Activated CD4-positive, alpha-beta T cell treated with anti-CD3 and anti-CD28 coated beads for 36 hours (primary cell): ENCODE measurements around the gene HIVEP2. TPM values are rescaled to one million over a fixed set of nuclear protein-coding genes. Genes with fewer than 3 reads are reported as not detected.

Experiments
- ATAC-seq: fragments of 200-7000 bp; cut with Tn5 transposase; one replicate; pipeline ENCODE4 v1.10.0; 2021; ENCODE audit warnings: mild to moderate bottlenecking, moderate library complexity
- CTCF ChIA-PET: fragments of 350-600 bp; sonication (Branson Sonifier 250); formaldehyde crosslinking; loops from one replicate; lab custom pipeline; 2021; ENCODE audit warnings: antibody characterized with exemption; lab: Charles Lee
- POLR2A ChIA-PET: fragments of 350-600 bp; sonication (Branson Sonifier 250); formaldehyde crosslinking; loops from one replicate; lab custom pipeline; 2021; ENCODE audit warnings: antibody characterized with exemption, inconsistent platforms; lab: Charles Lee
- DNase-seq: peaks from one replicate; pipeline ENCODE4 v3.0.0-alpha.2; 2020
- H3K27ac Mint-ChIP-seq: one replicate; pipeline ENCODE4 v1.8.0; 2021; ENCODE audit warnings: mixed read lengths
- H3K27me3 Mint-ChIP-seq: one replicate; pipeline ENCODE4 v1.8.0; 2021; ENCODE audit warnings: mixed read lengths
- H3K36me3 Mint-ChIP-seq: one replicate; pipeline ENCODE4 v1.8.0; 2021; ENCODE audit warnings: low read depth, mixed read lengths
- H3K4me1 Mint-ChIP-seq: one replicate; pipeline ENCODE4 v1.8.0; 2021; ENCODE audit warnings: mixed read lengths
- H3K4me3 Mint-ChIP-seq: one replicate; pipeline ENCODE4 v1.8.0; 2021; ENCODE audit warnings: mild to moderate bottlenecking, moderate library complexity, mixed read lengths
- H3K9me3 Mint-ChIP-seq: one replicate; pipeline ENCODE4 v1.8.0; 2021; ENCODE audit warnings: low read depth, mixed read lengths
- intact Hi-C, 2 experiments: fragments of 100-400 bp; cut with DNase I in 1 of 2; cut with micrococcal nuclease in 1 of 2; formaldehyde crosslinking; loops; one replicate each; pipeline versions ENCODE4 v1.14.2 to v1.15.1; 2022 to 2024; cut with DNase I, micrococcal nuclease
- total RNA-seq, 2 experiments: library from RNA; stranded (reverse); gene quantifications; one replicate each; pipeline ENCODE4 v1.2.3, GENCODE V29; 2021

HIVEP2 gene
- total RNA-seq, 2 experiments from 2014 or later, result 30.7 to 33.6 TPM

- H3K27me3 Mint-ChIP-seq, result no peaks in the 10 kb centered on the region
- no peaks in the 10 kb centered on the region for H3K9me3 Mint-ChIP-seq
- peaks cover 85% of the 10 kb centered on the region for H3K4me1 Mint-ChIP-seq
- ChIA-PET POLR2A (interaction anchor here (0.6 to 1.2 kb wide), 2 partner anchors 17 to 47 kb away, joined by 3 to 4 read pairs; no protein-coding TSS in a partner anchor), CTCF (interaction anchor here (1.1 to 2.7 kb wide), 7 partner anchors 8 to 146 kb away, joined by 3 to 15 read pairs (median 6); no protein-coding TSS in a partner anchor)
- intact Hi-C loops, result no loop called here
- H3K36me3 Mint-ChIP-seq, result peaks cover 50% of the 10 kb centered on the region
- ATAC-seq, result no peak
- H3K4me3 Mint-ChIP-seq, result no peak overlapping the region
- peak overlapping the region; percentile 71 for H3K27ac Mint-ChIP-seq
- DNase-seq, result no peak
Observed at GRCh38 chr6:142881290-142881689, 63.7 kb downstream of the HIVEP2 start.

DNA sequence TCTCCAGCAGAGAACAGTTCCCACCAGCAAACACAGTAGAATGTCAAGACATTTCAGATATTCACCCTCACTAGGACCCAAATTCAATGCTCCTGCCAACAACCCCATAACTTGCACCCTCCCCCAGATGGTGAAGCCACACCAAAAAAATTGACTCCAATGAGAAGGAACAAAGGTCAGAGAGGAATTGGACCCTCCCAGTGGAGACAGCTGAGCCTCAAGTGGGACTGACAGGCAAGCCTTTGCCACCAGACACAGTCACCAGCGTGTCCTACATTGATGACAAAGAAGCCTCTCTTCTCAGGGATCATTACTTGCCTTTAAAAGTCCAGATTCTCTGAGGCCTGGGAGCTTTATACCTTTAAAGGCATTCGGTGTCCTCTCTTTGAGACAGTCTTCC lies 64.8 kb downstream of the HIVEP2 start:
- no peak for DNase-seq
- Mint-ChIP-seq H3K4me3 (no peak overlapping the region), H3K27ac (peak overlapping the region; percentile 69), H3K4me1 (peaks cover 87% of the 10 kb centered on the region), H3K27me3 (no peaks in the 10 kb centered on the region), H3K36me3 (peaks cover 60% of the 10 kb centered on the region), H3K9me3 (peaks cover 2% of the 10 kb centered on the region)
- POLR2A ChIA-PET, result no interaction called here
- ATAC-seq, result no peak
- CTCF ChIA-PET, result interaction anchor here (0.7 kb wide), 1 partner anchor 33 kb away, joined by 3 read pairs; no protein-coding TSS in a partner anchor
- intact Hi-C loops, result no loop called here

GRCh38 chr6:142879527-142879926 lies 65.4 kb downstream of the HIVEP2 start:
- ChIA-PET CTCF (interaction anchor here (0.7 kb wide), 1 partner anchor 34 kb away, joined by 3 read pairs; no protein-coding TSS in a partner anchor), POLR2A (no interaction called here)
- intact Hi-C loops, result no loop called here
- DNase-seq (no peak), ATAC-seq (no peak)
- Mint-ChIP-seq H3K4me3 (no peak overlapping the region), H3K36me3 (peaks cover 66% of the 10 kb centered on the region), H3K27me3 (no peaks in the 10 kb centered on the region), H3K4me1 (peaks cover 92% of the 10 kb centered on the region), H3K9me3 (peaks cover 2% of the 10 kb centered on the region), H3K27ac (peak overlapping the region; percentile 69)

GRCh38 chr6:142879076-142879475 lies 65.9 kb downstream of the HIVEP2 start:
- H3K4me1 Mint-ChIP-seq, result peaks cover 91% of the 10 kb centered on the region
- peak overlapping the region; percentile 69 for H3K27ac Mint-ChIP-seq
- ChIA-PET CTCF (no interaction called here), POLR2A (no interaction called here)
- ATAC-seq (peak; percentile 34), DNase-seq (no peak)
- peaks cover 2% of the 10 kb centered on the region for H3K9me3 Mint-ChIP-seq
- H3K4me3 Mint-ChIP-seq, result no peak overlapping the region
- H3K36me3 Mint-ChIP-seq, result peaks cover 68% of the 10 kb centered on the region
- intact Hi-C loops, result no loop called here
- H3K27me3 Mint-ChIP-seq, result no peaks in the 10 kb centered on the region

DNA sequence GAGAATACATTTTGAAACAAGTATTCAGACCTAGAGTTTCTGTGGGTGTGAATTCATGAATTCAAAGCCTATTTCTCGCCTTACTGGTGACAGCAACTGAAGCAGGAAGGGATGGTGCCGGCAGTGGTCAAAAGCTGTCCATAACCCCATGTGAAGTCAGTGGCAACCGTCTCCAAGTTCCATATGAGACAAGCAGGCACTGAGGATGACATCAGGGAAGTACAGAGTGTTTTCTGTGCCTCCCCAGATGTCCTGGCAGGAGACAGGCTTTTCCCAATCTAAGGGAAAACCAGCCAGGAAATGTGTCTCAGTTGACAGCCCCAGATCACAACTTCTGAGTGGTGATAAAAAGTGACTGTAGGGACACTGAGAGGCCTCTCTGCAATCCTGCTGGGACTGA lies 66.6 kb downstream of the HIVEP2 start:
- H3K9me3 Mint-ChIP-seq, result peaks cover 2% of the 10 kb centered on the region
- ChIA-PET POLR2A (no interaction called here), CTCF (interaction anchor here (1.3 kb wide), 1 partner anchor 549 kb away, joined by 3 read pairs; no protein-coding TSS in a partner anchor)
- H3K27me3 Mint-ChIP-seq, result no peaks in the 10 kb centered on the region
- H3K4me1 Mint-ChIP-seq, result peaks cover 92% of the 10 kb centered on the region
- peaks cover 70% of the 10 kb centered on the region for H3K36me3 Mint-ChIP-seq
- intact Hi-C loops, result no loop called here
- no peak for DNase-seq
- ATAC-seq, result peak; percentile 52
- peak overlapping the region; percentile 72 for H3K27ac Mint-ChIP-seq
- no peak overlapping the region for H3K4me3 Mint-ChIP-seq

DNA sequence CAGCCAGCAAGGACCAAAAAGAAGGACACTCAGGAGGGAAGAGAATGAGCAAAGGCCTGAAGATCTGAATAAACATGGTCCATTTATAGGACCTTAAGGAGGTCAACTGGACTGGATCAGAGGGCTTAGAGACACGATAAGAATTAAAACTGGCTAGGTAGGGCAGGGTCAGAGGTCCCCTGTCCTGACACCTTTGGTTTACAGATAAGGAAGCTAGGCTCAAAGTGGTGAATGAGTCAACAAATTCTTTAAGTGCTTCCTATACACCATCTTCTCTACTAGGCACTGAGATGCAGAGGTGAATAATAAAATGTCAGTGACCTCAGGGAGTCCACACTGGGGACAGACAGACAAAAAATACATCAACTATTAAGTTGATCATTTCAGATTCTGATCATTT lies 70.3 kb downstream of the HIVEP2 start:
- Mint-ChIP-seq H3K27ac (peak overlapping the region; percentile 48), H3K4me3 (no peak overlapping the region), H3K4me1 (peaks cover 90% of the 10 kb centered on the region), H3K27me3 (no peaks in the 10 kb centered on the region), H3K9me3 (peaks cover 2% of the 10 kb centered on the region), H3K36me3 (peaks cover 59% of the 10 kb centered on the region)
- peak; percentile 47 for ATAC-seq
- DNase-seq, result no peak
- POLR2A ChIA-PET, result interaction anchor here (1.4 kb wide), 1 partner anchor 39 kb away, joined by 3 read pairs; no protein-coding TSS in a partner anchor
- CTCF ChIA-PET, result interaction anchor here (0.7 to 3.6 kb wide), 2 partner anchors 8 to 65 kb away, joined by 3 to 15 read pairs; no protein-coding TSS in a partner anchor
- intact Hi-C loops, result no loop called here

DNA sequence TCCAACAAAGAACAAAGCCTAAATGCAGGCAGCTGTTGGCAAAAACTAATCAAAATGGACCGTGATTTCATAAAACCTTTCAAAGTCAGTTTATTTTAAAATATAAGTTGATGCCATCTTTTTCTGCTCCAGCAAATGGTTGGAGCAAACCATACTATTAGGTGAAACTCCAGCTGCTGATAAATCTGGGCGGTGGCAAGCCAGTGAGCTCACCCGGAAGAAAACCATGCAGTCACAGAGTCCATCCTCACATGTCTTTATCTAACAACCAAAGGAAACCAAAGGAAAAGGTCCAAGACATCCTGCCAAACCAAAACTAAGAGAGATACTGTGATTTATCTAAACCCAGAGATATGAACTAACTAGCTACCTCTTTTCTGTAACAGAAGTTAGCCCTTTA lies 72.6 kb downstream of the HIVEP2 start:
- H3K36me3 Mint-ChIP-seq, result peaks cover 43% of the 10 kb centered on the region
- H3K27me3 Mint-ChIP-seq, result no peaks in the 10 kb centered on the region
- peaks cover 85% of the 10 kb centered on the region for H3K4me1 Mint-ChIP-seq
- ATAC-seq (no peak), DNase-seq (no peak)
- CTCF ChIA-PET, result interaction anchor here (0.8 to 3.6 kb wide), 7 partner anchors 10 to 180 kb away, joined by 3 to 15 read pairs (median 4); no protein-coding TSS in a partner anchor
- intact Hi-C loops, result loop anchor here (1.0 kb wide), 3 partner anchors 11 to 75 kb away; no protein-coding TSS in a partner anchor
- H3K9me3 Mint-ChIP-seq, result peaks cover 2% of the 10 kb centered on the region
- H3K4me3 Mint-ChIP-seq, result peak overlapping the region; percentile 6
- POLR2A ChIA-PET, result interaction anchor here (0.6 to 1.3 kb wide), 6 partner anchors 10 to 53 kb away, joined by 3 to 5 read pairs (median 4); no protein-coding TSS in a partner anchor
- peak overlapping the region; percentile 91 for H3K27ac Mint-ChIP-seq

DNA sequence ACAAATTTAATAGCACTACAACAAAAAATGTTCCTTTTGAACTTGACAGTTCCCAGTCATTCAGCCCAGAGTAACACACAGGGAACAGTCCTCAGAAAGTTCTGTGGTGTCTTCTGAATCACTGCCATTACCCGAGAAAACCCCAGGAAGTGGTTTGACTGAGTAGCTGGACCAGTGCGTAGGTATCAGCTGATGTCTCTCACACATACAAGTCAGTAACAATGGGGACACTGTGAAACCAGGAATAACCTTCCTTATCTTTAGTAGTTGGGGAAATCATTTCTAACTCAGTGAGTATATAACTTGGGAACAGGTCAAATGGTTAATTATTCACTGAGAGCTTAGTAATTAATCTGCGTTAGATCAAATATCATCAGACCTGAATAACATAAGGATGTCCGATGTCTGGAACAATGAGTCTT lies 73.1 kb downstream of the HIVEP2 start:
- ATAC-seq (peak; percentile 93), DNase-seq (peak; percentile 72)
- Mint-ChIP-seq H3K4me1 (peaks cover 86% of the 10 kb centered on the region), H3K27ac (peak overlapping the region; percentile 91), H3K36me3 (peaks cover 42% of the 10 kb centered on the region), H3K4me3 (peak overlapping the region; percentile 42), H3K27me3 (no peaks in the 10 kb centered on the region), H3K9me3 (peaks cover 2% of the 10 kb centered on the region)
- ChIA-PET CTCF (interaction anchor here (0.5 to 3.6 kb wide), 8 partner anchors 11 to 302 kb away, joined by 3 to 15 read pairs (median 4); no protein-coding TSS in a partner anchor), POLR2A (interaction anchor here (0.6 to 1.3 kb wide), 5 partner anchors 10 to 41 kb away, joined by 3 to 5 read pairs (median 4); no protein-coding TSS in a partner anchor)
- intact Hi-C loops, result loop anchor here (1.0 kb wide), 4 partner anchors 11 to 75 kb away; no protein-coding TSS in a partner anchor

- POLR2A ChIA-PET, result no interaction called here
- intact Hi-C loops, result loop anchor here in 1 of 2 experiments (1.0 kb wide), 1 partner anchor 42 kb away; no protein-coding TSS in a partner anchor
- peak overlapping the region; percentile 7 for H3K4me3 Mint-ChIP-seq
- peaks cover 90% of the 10 kb centered on the region for H3K4me1 Mint-ChIP-seq
- no peak for DNase-seq
- peaks cover 41% of the 10 kb centered on the region for H3K36me3 Mint-ChIP-seq
- peaks cover 2% of the 10 kb centered on the region for H3K9me3 Mint-ChIP-seq
- CTCF ChIA-PET, result no interaction called here
- H3K27ac Mint-ChIP-seq, result peak overlapping the region; percentile 87
- no peak for ATAC-seq
- no peaks in the 10 kb centered on the region for H3K27me3 Mint-ChIP-seq
Observed at GRCh38 chr6:142870787-142871415, 74.1 kb downstream of the HIVEP2 start.

DNA sequence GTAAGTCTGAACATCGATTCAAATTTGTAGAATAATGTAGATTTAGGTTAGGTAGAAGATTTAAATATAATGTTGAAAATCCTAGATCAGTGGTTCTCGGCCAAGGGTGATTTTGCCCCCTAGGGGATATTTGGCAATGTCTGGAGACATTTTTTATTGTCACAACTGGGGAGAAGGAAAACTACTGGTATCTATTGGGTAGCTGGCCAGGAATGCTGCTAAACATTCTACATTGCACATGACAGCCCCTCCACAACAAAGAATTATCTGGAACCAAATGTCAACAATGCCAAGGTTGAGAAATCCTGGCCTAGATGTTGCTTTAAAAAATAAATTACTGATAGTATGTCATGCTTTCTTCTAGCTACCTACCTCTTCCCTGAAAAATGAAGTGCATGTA lies 76.1 kb downstream of the HIVEP2 start:
- H3K27ac Mint-ChIP-seq, result no peak overlapping the region
- H3K27me3 Mint-ChIP-seq, result no peaks in the 10 kb centered on the region
- H3K4me3 Mint-ChIP-seq, result no peak overlapping the region
- no peak for ATAC-seq
- no peaks in the 10 kb centered on the region for H3K9me3 Mint-ChIP-seq
- intact Hi-C loops, result no loop called here
- POLR2A ChIA-PET, result no interaction called here
- CTCF ChIA-PET, result interaction anchor here (0.6 to 3.0 kb wide), 6 partner anchors 14 to 48 kb away, joined by 3 to 15 read pairs (median 3); no protein-coding TSS in a partner anchor
- peaks cover 26% of the 10 kb centered on the region for H3K36me3 Mint-ChIP-seq
- no peak for DNase-seq
- H3K4me1 Mint-ChIP-seq, result peaks cover 88% of the 10 kb centered on the region
